ENCODE data around the gene TMEM9.
A peak's percentile ranks its signal among the peaks of the same experiment; 100 is the strongest.
"Not testable (repeated sequence)": the region's sequence is repeated elsewhere in the genome, so short reads cannot be mapped to it uniquely, and the experiment has no call there.

Gene TMEM9

DNA sequence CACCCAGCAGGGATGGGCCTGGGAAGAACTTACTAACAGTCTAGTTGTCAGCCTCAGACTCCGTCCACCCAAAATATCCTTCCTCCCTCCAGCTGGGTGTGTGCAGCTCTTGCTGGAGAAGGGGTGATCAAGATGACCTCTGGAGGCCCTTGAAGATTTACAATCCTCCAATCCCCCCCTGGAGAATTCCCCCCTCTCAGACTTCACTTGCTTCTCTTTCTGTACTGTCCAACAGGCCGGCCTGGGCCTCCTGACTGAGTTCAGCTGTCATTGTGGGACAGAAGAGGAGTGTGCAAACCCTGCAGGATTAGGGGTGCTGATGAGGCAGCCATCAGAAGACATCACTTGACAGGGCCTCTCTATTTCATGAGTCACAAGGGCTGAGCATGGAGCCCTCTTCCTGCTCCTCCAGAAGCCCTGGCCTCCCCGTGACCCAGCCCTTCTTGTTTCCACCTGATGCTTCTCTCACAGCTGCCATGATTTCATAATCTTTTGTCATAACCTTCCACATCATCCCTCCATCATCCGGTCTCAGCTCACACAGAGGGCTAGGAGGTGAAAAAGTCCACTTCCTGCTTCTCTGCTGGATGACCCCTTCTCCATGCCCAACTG, 18.8 kb upstream of the TMEM9 start:
- DNase-seq: no peak

GRCh38 chr1:201172326-201172725, 18.1 kb upstream of the TMEM9 start:
- no peak for DNase-seq

- DNase-seq: peak; percentile 77
Observed at GRCh38 chr1:201171063-201172036, 17.1 kb upstream of the TMEM9 start.

DNA sequence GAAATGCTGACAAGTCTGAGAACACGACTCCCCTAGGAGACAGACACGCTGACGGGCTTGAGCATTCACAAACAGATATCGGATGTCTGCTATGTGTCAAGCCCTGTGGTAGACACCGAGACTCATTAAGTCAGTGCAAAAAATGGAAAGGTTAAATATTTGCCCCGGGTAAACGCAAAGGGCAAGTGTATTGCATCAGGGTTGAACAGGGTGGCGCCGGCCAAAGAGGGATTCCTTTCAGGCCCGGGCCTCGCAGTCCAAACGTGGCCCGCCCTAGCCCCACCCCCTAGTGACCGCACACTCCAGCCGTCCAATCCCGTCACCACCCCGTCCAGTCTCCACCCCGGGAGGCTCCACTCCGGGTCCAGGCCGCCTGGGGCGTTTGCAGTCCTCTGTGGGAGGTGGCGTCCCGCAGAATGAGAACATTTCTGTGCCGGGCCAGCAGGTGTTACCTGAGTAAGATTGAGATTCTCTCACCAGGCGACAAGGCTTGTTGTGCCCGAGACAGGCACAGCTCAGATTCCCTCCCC, 16.3 kb upstream of the TMEM9 start:
- peak; percentile 95 for DNase-seq

DNA sequence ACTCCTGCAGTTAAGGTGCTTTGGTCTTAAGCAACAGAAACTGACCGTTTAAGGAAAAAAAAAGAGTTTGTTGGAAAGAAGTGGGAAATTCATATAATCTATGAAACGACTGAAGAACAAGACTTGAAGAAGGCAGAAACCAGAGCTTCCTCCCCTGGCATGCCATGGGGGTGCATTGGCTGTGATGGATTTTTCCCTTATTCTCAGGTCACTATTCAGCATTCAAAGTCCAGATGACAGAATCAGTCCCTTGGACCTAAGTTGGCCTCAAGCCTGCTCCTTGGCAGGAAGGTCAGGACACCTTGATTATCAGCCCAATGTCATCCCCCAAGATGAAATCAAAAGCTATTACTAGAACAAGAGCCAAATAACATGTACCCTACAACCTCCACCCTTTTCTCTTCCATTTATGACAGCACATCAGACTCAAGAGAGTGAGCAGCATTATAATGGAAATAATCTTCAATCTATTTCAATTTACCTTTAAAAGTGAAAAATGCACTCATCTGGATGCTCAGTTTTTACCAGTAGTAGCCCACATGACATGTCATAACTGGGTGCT, 15.8 kb upstream of the TMEM9 start:
- no peak for DNase-seq

- DNase-seq: no peak
Observed at GRCh38 chr1:201169203-201169602, 14.9 kb upstream of the TMEM9 start.

DNA sequence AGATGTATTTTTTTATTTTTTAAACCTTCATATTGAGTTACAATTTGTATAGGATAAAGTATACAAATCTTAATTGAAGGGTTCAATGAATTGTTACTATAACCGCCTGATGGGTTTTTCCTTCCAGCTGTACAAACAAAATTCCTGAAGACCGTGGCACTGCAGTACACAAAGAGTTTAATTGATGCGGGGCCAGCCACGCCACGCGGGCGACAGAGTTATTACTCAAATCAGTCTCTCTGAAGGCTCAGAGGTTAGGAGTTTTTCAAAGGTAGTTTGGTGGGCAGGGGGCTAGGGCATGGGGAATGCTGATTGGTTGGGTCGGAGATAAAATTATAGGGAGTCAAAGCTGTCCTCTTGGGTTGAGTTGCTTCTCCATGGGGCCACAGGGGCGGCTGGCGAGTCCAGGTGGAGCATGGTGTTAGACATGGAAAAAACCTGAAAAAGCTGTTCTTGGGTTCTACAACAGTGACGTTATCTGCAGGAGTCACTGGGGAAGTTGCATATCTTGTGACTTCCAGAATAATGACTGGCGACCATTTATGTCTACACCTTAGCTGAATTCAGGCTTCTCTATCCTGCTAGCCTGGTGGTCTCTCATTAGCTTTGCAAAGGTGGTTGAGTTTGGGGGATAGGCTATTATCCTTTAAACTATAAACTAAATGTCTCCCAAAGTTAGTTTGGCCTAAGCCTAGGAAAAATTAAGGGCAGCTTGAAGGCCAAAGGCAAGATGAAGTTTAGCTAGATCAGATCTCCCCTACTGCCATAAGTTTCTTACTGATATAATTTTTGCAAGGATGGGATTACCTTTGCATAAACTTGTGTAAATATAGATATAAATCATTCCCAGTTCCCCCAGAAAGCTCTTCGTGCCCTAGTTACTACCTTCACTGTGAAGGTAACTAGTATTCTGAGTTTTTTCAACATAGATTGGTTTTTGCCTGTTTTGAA, 13.0 kb upstream of the TMEM9 start:
- no peak for DNase-seq

DNA sequence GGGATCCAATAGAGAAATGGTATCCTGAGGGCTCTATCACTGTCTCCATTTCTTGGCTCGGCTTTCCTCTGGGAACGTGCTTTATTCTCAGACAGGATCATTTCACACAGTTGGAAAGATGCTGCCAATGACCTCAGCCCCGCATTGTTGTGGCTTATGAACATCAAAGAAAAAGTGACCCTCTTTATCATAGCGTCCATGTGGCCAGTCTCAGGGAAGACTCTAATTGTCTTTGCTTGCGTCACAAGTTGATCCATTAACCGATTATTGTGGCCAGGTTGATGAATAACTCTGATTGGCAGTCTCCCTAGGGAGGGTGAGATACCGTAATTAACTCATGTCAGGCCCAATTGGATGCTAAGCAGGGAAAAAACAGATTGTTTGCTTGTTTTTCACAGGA, 10.4 kb upstream of the TMEM9 start:
- DNase-seq: no peak

DNA sequence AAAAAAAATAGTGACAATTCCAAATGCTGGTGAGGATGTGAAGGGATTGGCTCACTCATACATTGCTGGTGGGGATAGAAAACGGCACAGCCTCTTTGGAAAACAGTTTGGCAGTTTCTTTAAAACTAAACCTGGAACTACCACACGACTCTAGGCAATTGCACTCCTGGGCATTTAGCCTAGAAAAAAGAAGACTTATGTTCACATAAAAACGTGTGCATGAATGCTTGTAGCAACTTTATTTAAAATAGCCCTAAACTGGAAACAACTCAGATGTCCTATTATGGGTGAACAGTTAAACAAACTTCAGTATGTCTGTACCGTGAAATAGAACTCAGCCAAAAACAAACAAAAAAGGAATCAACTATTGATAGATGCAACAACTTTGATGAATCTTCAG, 9.4 kb upstream of the TMEM9 start:
- no peak for DNase-seq

DNA sequence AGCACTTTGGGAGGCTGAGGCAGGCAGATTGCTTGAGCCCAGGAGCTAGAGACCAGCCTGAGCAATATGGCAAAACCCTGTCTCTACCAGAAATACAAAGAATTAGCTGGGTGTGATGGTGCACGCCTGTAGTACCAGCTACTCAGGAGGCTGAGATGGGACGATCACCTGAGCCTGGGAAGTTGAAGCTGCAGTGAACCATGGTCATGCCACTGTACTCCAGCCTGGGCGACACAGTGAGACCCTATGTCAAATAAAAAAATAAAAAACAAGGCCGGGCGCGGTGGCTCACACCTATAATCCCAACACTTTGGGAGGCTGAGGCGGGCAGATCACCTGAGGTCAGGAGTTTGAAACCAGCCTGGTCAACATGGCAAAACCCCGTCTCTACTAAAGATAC, 8.8 kb upstream of the TMEM9 start:
- DNase-seq: not testable (repeated sequence)

DNA sequence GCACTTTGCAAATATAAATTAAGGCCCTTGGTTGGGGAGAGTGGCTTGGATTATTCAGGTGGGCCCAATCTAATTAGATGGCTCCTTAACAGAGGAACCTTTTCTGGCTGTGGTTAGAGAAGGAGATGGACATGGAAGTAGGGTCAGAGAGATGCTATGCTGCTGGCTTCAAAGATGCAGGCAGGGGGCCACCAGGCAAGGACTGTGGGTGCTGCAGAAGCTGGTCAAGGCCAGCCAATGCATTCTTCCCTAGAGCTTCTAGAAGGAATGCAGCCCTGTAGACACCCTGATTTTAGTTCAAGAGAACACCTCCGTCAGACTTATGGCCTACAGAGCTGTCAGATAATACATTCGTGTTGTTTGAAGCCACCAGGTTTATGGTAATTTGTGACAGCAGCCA, 3.7 kb upstream of the TMEM9 start:
- DNase-seq: no peak

DNA sequence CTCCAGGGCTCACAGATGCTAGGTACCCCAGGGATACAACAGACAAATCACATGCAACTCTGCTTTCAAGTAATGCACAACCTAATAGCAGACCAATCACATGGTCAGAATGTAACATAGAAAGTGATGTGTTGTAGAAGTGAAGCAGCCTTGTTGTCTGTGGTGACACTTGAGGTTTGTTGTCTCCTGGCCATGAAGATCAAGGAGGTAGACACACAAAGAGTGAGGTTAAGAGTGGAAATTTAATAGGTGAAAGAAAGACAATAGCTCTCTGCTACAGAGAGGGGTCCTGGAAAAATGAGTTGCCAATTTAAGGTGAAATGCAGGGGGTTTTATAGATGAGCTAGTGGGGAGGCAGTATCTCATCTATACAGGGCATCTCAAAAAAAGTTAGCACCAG, 2.5 kb upstream of the TMEM9 start:
- DNase-seq: no peak

DNA sequence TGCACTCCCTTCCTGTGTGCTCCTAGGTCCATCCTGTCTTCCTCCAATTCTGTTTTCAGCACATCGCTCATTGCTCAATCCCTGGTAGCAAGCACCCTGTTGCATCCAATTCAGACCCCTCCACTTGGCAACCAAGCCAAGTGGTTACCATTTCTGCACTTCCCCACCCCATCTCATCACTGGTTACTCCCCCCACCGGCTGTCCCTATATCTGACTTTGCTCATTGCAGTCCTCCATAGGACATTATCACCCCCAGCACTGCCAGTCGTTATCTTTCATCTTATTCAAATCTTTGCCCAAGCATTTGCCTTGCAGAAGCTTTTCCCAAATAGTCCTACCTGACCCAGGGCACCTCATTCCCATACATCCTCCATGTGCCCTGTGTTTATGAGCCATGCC, 2.1 kb upstream of the TMEM9 start:
- DNase-seq: no peak

- no peak for DNase-seq
Observed at GRCh38 chr1:201155354-201155753, 1.1 kb upstream of the TMEM9 start.

DNA sequence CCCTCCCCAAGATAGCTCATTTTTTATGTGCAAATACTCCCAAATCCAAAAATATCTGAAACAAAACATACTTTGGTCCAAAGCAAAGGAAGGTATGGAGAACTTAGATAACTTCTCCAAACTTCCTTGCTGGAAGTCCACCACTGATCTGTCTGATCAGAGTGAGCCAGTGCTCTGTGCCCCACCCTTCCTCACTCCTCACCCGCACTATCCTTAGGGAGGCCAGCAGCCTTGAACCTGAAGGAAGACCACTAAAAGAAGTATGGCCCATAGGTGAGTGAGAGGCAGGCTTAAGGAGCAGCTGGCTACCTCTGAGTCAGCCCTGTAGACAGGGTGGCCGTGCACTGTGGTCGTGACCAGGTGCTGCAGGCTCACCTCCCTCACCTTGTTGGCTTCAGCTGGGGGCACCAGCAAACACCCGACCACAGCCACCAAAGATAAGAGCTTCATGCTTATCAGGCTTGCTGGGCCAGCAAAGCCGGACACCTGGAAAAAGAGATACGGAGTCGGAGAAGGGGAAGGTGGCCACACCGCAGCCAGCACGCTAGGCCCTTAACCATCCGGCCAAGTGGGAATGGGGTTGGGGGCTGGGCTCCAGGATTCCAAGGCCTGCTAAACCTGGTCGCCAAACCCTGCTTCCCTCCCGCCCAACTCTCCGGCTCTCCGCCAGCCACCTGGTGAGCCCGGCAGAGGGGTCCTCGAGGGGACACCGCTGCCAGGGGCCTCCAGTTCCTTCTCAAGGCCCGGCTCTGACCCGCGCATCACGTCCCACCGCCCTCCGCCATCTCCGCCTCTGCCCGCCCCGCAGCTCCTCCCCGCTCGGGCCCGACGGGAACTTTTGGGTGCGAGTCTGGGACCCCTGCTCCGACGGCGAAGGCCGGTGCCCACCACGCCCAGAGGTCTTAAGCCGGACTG, 543 bp downstream of the TMEM9 start:
- DNase-seq: no peak

GRCh38 chr1:201149400-201149799, 4.9 kb downstream of the TMEM9 start:
- DNase-seq: no peak

GRCh38 chr1:201147396-201148015, 6.8 kb downstream of the TMEM9 start:
- DNase-seq: no peak

GRCh38 chr1:201146626-201147390, 7.5 kb downstream of the TMEM9 start:
- DNase-seq: no peak

DNA sequence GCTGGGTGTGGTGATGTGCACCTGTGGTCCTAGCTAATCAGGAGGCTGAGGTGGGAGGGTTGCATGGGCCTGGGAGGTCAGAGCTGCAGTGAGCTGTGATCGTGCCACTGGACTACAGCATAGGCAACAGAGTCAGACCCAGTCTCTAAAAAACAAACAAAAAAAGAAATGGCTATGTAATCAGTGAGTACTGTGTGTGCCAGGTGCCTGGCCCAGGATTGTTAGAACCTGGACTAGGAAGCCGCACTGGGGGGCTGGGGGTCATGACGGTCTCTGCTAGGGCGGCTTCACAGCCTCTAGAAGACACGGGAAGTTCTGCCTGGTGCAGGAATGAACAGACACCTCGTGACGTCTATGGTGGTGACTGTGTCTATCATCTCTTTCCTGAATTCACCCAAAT, 8.5 kb downstream of the TMEM9 start:
- no peak for DNase-seq

DNA sequence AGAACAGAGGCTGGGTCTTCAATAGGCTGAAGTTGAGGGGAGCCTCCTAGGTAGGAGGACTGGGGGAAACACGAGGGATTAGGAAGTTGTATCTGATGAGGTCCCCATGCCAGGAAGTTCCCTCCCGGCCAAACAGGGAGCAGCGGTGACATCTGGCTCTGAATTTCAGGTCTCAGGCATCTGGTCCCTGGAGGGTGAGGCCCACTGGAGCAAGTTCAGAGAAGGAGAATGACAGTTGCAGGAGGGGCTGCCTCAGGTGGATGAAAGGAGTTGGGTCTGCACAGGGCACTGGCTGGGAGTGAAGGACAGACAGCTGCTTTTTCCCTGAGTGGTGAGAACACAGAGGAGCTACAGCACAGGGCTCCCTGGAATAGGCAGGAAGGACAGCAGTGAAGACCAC, 9.1 kb downstream of the TMEM9 start:
- DNase-seq: no peak

Measured in NCI-H510A (cell line).